ENCODE data around the gene FKBP5. TPM values are rescaled to one million over a fixed set of nuclear protein-coding genes. Genes with fewer than 3 reads are reported as not detected.

FKBP5 gene
- total and polyA plus RNA-seq, 2 of the 4 experiments (the other 2 are of a cell fraction): 6.8 to 7.0 TPM

- in situ Hi-C loops (cut with MboI; ENCODE audit: low sequenced_read_pairs) (no loop called here), intact Hi-C loops (cut with micrococcal nuclease) (no loop called here), dilution Hi-C loops (cut with HindIII; ENCODE audit: low sequenced_read_pairs, unreplicated experiment) (no loop called here)
- no peaks in the 10 kb centered on the region for H3K9me1 ChIP-seq (ENCODE audit: insufficient read depth, low read length)
- H3K4ac ChIP-seq (ENCODE audit: low read depth, low read length): no peak overlapping the region
- no peak overlapping the region for H2BK120ac ChIP-seq (ENCODE audit: low read depth, low read length)
- H4K5ac ChIP-seq (ENCODE audit: low read depth, low read length): no peak overlapping the region
- no peak for DNase-seq
- TF ChIP-seq RFX5 (IDR thresholded peaks at IDR 0.05; ENCODE audit: low read depth, low read length) (no peak), BHLHE40 (IDR thresholded peaks at IDR 0.05; ENCODE audit: low read depth, low read length) (no peak), MXI1 (IDR thresholded peaks at IDR 0.05; ENCODE audit: borderline replicate concordance, low read depth, low read length) (no peak), CHD1 (IDR thresholded peaks at IDR 0.05; ENCODE audit: low read depth, low read length) (no peak), CEBPB (IDR thresholded peaks at IDR 0.05; ENCODE audit: low read depth, low read length) (no peak), USF2 (IDR thresholded peaks at IDR 0.05; ENCODE audit: low read depth, low read length) (no peak), SMC3 (IDR thresholded peaks at IDR 0.05; ENCODE audit: low read depth, low read length) (no peak), POLR2A (IDR thresholded peaks at IDR 0.05; ENCODE audit: low read depth, low read length) (no peak), ELK1 (IDR thresholded peaks at IDR 0.05; ENCODE audit: borderline replicate concordance, low read depth, low read length) (no peak), FOS (IDR thresholded peaks at IDR 0.05; ENCODE audit: low read depth, low read length) (no peak), CTCF (conservative IDR thresholded peaks at IDR 0.05; ENCODE audit: low read depth, low read length) (no peak), NFE2L2 (IDR thresholded peaks at IDR 0.05; ENCODE audit: low read depth, low read length) (no peak)
- no peak overlapping the region for H2BK20ac ChIP-seq (ENCODE audit: low read depth, low read length)
- no peak overlapping the region for H2BK15ac ChIP-seq (ENCODE audit: low read depth, low read length)
- H4K20me1 ChIP-seq (ENCODE audit: insufficient read depth, low read length): no peaks in the 10 kb centered on the region
- no peak overlapping the region for H2AK5ac ChIP-seq (ENCODE audit: low read depth, low read length)
- no peak for ATAC-seq (ENCODE audit: low read depth)
- CTCF ChIA-PET: interaction anchor here (0.6 to 2.2 kb wide), 3 partner anchors 11 to 147 kb away, joined by 3 to 6 read pairs (median 3); partner anchors contain the start of gene ARMC12
- no CpG with 5 or more reads among the region's 6 CpGs for WGBS, 2 experiments (ENCODE audit: extremely low coverage in 2 of 2, insufficient read length in 1 of 2)
- no peak overlapping the region for H3K27ac ChIP-seq (ENCODE audit: insufficient read depth, low read length)
- no peak overlapping the region for H4K91ac ChIP-seq (ENCODE audit: insufficient read depth, low read depth, low read length)
- H2AFZ ChIP-seq (replicated peaks; ENCODE audit: low read length, poor library complexity): no peak overlapping the region
- no peaks in the 10 kb centered on the region for H3K9me3 ChIP-seq (ENCODE audit: control insufficient read depth, insufficient read depth, low read length)
- no peak overlapping the region for H3K9ac ChIP-seq (ENCODE audit: low read depth, low read length)
- H3K4me1 ChIP-seq (ENCODE audit: control insufficient read depth, insufficient read depth, low read length): no peaks in the 10 kb centered on the region
- no peak overlapping the region for H2BK5ac ChIP-seq (ENCODE audit: low read depth, low read length, poor library complexity, severe bottlenecking)
- POLR2A ChIA-PET (ENCODE audit: unreplicated experiment): no interaction called here
- H3K23ac ChIP-seq (ENCODE audit: low read depth, low read length): no peak overlapping the region
- no peaks in the 10 kb centered on the region; a peak in 1 of 4 replicates for H3K79me1 ChIP-seq (ENCODE audit: low read depth in 1 of 2, low read length in 2 of 2)
- no peaks in the 10 kb centered on the region for H3K27me3 ChIP-seq (ENCODE audit: control insufficient read depth, insufficient read depth, low read length)
- H3K56ac ChIP-seq (ENCODE audit: extremely low read depth, insufficient read depth, low read length): no peak overlapping the region
- H3K36me3 ChIP-seq (ENCODE audit: control insufficient read depth, insufficient read depth, low read length): no peaks in the 10 kb centered on the region
- H2AK9ac ChIP-seq (replicated peaks; ENCODE audit: low read depth, low read length, poor library complexity): no peak overlapping the region
- no peak overlapping the region for H3K4me2 ChIP-seq (ENCODE audit: low read depth, low read length)
- no peak overlapping the region for H4K8ac ChIP-seq (ENCODE audit: low read depth in 2 of 2, low read length in 2 of 2)
- BruUV-seq (replicated peaks): no TSS peak
- no peak overlapping the region for H3K4me3 ChIP-seq (ENCODE audit: insufficient read depth, low read depth, low read length)
- no peak overlapping the region for H3K18ac ChIP-seq (ENCODE audit: low read depth, low read length)
- H3K14ac ChIP-seq (replicated peaks; ENCODE audit: low read depth, low read length): no peak overlapping the region
Measured at GRCh38 chr6:35590622-35591066, 98.1 kb downstream of the FKBP5 start.
